GM18507 (cell line): ENCODE measurements around the gene TMEM184A.
"Not testable (repeated sequence)": the region's sequence is repeated elsewhere in the genome, so short reads cannot be mapped to it uniquely, and the experiment has no call there.

Source experiments
- DNase-seq: peaks from one replicate; pipeline ENCODE4 v3.0.0; 2011; ENCODE audit warnings: low read depth; ENCODE audit not compliant: insufficient read length; ENCODE audit errors: extremely low spot score
- FAIRE-seq: peaks from 2 replicates; lab custom pipeline; 2011; peaks lifted over from hg19 to GRCh38; lab: Jason Lieb, UNC

TMEM184A gene

GRCh38 chr7:1591396-1591795 is 35.4 kb upstream of the TMEM184A start:
- no peak for DNase-seq
- FAIRE-seq: no peak

GRCh38 chr7:1590887-1591286 is 34.9 kb upstream of the TMEM184A start:
- no peak for FAIRE-seq

GRCh38 chr7:1590476-1590875 is 34.5 kb upstream of the TMEM184A start:
- FAIRE-seq (no peak), DNase-seq (no peak)

More at GRCh38 chr7:1590887-1591286, 34.9 kb upstream of the TMEM184A start:
- DNase-seq: no peak

- DNase-seq (no peak), FAIRE-seq (no peak)
Observed at GRCh38 chr7:1588978-1589377, 33.0 kb upstream of the TMEM184A start.

- FAIRE-seq: no peak
- no peak for DNase-seq
Observed at GRCh38 chr7:1587738-1588137, 31.7 kb upstream of the TMEM184A start.

GRCh38 chr7:1586827-1587705 is 31.1 kb upstream of the TMEM184A start:
- FAIRE-seq (no peak), DNase-seq (no peak)

GRCh38 chr7:1586126-1586826 is 30.3 kb upstream of the TMEM184A start:
- FAIRE-seq: no peak
- no peak for DNase-seq

- FAIRE-seq (no peak), DNase-seq (no peak)
Observed at GRCh38 chr7:1585142-1585981, 29.4 kb upstream of the TMEM184A start.

GRCh38 chr7:1584700-1585099 is 28.7 kb upstream of the TMEM184A start:
- no peak for FAIRE-seq
- DNase-seq: no peak

- not testable (repeated sequence) for DNase-seq, FAIRE-seq
Observed at GRCh38 chr7:1583241-1583930, 27.4 kb upstream of the TMEM184A start.

- DNase-seq (no peak), FAIRE-seq (no peak)
Observed at GRCh38 chr7:1580422-1581030, 24.5 kb upstream of the TMEM184A start.

- DNase-seq (peak; percentile 53), FAIRE-seq (peak; percentile 89)
Observed at GRCh38 chr7:1579481-1580421, 23.7 kb upstream of the TMEM184A start.

GRCh38 chr7:1578513-1578912 is 22.5 kb upstream of the TMEM184A start:
- FAIRE-seq (no peak), DNase-seq (no peak)

- FAIRE-seq: no peak
- DNase-seq: no peak
Observed at GRCh38 chr7:1576521-1577253, 20.7 kb upstream of the TMEM184A start.

GRCh38 chr7:1575809-1576208 is 19.8 kb upstream of the TMEM184A start:
- DNase-seq (no peak), FAIRE-seq (no peak)

- FAIRE-seq (no peak), DNase-seq (no peak)
Observed at GRCh38 chr7:1572111-1572822, 16.3 kb upstream of the TMEM184A start.
